ENCODE data around the gene ENO4. TPM values are rescaled to one million over a fixed set of nuclear protein-coding genes. Genes with fewer than 3 reads are reported as not detected.

Gene ENO4
- total and polyA plus RNA-seq, 10 of the 15 experiments (the other 5 are each of a cell fraction or from before 2014, with no cell fraction given), result 0.12 to 0.37 (median 0.18) TPM; not detected in 7

DNA sequence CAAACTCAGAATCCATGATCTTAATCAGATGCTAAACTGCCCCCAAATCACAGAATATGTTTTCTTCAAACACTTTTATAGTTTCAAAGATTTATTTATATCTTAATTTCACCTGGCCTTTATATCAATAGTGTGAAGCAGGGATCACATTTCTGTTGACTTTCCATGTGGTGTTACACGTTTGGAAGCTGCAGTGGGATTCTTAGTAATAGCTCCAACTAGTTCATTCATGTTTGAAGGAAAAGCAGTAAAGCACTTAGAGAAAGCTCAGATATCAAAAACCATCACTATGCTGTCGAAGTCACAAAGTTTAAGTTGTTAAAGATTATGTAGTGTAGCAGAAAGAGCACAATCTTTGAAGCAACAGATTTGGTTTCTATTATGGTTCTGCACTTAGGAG, 16.8 kb downstream of the ENO4 start (continued):
- TF ChIP-seq STAT1 (conservative IDR thresholded peaks at IDR 0.05), result no peak
- TF ChIP-seq, protein P1, sequence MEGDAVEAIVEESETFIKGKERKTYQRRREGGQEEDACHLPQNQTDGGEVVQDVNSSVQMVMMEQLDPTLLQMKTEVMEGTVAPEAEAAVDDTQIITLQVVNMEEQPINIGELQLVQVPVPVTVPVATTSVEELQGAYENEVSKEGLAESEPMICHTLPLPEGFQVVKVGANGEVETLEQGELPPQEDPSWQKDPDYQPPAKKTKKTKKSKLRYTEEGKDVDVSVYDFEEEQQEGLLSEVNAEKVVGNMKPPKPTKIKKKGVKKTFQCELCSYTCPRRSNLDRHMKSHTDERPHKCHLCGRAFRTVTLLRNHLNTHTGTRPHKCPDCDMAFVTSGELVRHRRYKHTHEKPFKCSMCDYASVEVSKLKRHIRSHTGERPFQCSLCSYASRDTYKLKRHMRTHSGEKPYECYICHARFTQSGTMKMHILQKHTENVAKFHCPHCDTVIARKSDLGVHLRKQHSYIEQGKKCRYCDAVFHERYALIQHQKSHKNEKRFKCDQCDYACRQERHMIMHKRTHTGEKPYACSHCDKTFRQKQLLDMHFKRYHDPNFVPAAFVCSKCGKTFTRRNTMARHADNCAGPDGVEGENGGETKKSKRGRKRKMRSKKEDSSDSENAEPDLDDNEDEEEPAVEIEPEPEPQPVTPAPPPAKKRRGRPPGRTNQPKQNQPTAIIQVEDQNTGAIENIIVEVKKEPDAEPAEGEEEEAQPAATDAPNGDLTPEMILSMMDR (IDR thresholded peaks at IDR 0.05 in 2 of 3, conservative IDR thresholded peaks at IDR 0.05 in 1 of 3; ENCODE audit: control insufficient read depth in 2 of 3, extremely low read depth in 1 of 3, insufficient read depth in 1 of 3, low read depth in 3 of 3, low read length in 3 of 3), result no peak
- no peak for TF ChIP-seq ZNF384 (IDR thresholded peaks at IDR 0.05; ENCODE audit: borderline replicate concordance, low read depth, low read length)
- TF ChIP-seq KDM1A (IDR thresholded peaks at IDR 0.05; ENCODE audit: borderline replicate concordance), result no peak

- no peaks in the 10 kb centered on the region for H3K4me1 ChIP-seq (ENCODE audit: control insufficient read depth, insufficient read depth, low read length)
These were observed 17.8 kb downstream of the ENO4 start for GRCh38 chr10:116866987-116867595.

More at GRCh38 chr10:116866987-116867595, 17.8 kb downstream of the ENO4 start:
- Histone ChIP-seq H3K36me3 (ENCODE audit: control insufficient read depth in 2 of 2, insufficient read depth in 2 of 2, low read length in 1 of 2) (no peaks in the 10 kb centered on the region), H3K27ac (ENCODE audit: control insufficient read depth, insufficient read depth) (no peak overlapping the region), H3K9me3 (replicated peaks; ENCODE audit: control insufficient read depth, insufficient read depth, low read length) (no peaks in the 10 kb centered on the region), H3K4me2 (ENCODE audit: control insufficient read depth, insufficient read depth) (no peak overlapping the region), H4K20me1 (ENCODE audit: control insufficient read depth, insufficient read depth) (no peaks in the 10 kb centered on the region), H3K9ac (ENCODE audit: control insufficient read depth, insufficient read depth, low read length) (no peak overlapping the region), H3K4me3 (no peak overlapping the region), H3K79me2 (ENCODE audit: control insufficient read depth, insufficient read depth, low read length) (no peaks in the 10 kb centered on the region), H3K27me3 (replicated peaks in 1 of 2; ENCODE audit: control insufficient read depth in 2 of 2, insufficient read depth in 2 of 2, low read length in 1 of 2) (no peaks in the 10 kb centered on the region; a peak in 2 of 4 replicates), H2AFZ (ENCODE audit: control insufficient read depth, low read depth, low read length) (no peak overlapping the region)
- SMC1A ChIA-PET (ENCODE audit: uncharacterized antibody, unreplicated experiment), result no interaction called here
- DNase-seq (ENCODE audit: low read depth, low spot score) (no peak), ATAC-seq (no peak), FAIRE-seq (no peak)
- BruUV-seq (replicated peaks), result no TSS peak
- POLR2A ChIA-PET, result interaction anchor here (0.6 kb wide), 1 partner anchor 134 kb away, joined by 3 read pairs; no protein-coding TSS in a partner anchor
- intact Hi-C loops (cut with micrococcal nuclease; ENCODE audit: unreplicated experiment) (no loop called here), in situ Hi-C loops (cut with MboI) (no loop called here)
- TF ChIP-seq NR2C1 (IDR thresholded peaks at IDR 0.05) (no peak), SUZ12 (IDR thresholded peaks at IDR 0.05; ENCODE audit: unreplicated experiment) (no peak), RAD51 (IDR thresholded peaks at IDR 0.05) (no peak), IKZF1 (conservative IDR thresholded peaks at IDR 0.05) (no peak)
- 49% methylated on average over 6 of the region's 6 CpGs for WGBS (ENCODE audit: insufficient coverage, insufficient replicate concordance, low lambda C conversion rate, missing lambda C conversion rate)
- RAD21 ChIA-PET (ENCODE audit: unreplicated experiment), result no interaction called here
- CTCF ChIA-PET, result interaction anchor here (0.6 kb wide), 1 partner anchor 89 kb away, joined by 3 read pairs; no protein-coding TSS in a partner anchor
